Panc1 (cell line): ENCODE data around the gene MACROD2. TPM values are rescaled to one million over a fixed set of nuclear protein-coding genes. Genes with fewer than 3 reads are reported as not detected.

Experiments
- ATAC-seq: fragments of 200-7000 bp; cut with Tn5 transposase; 2 replicates; pipeline ENCODE4 v1.9.1; 2020; ENCODE audit warnings: mild to moderate bottlenecking, moderate library complexity
- BruUV-seq: library from RNA; stranded (reverse); fragments of 400-500 nt; replicated peaks from 2 replicates; lab custom pipeline; 2021; lab: Mats Ljungman, UMichigan
- CTCF ChIA-PET: fragments of 300-600 bp; sonication (Branson Sonifier 250); formaldehyde crosslinking; loops from one replicate; lab custom pipeline; 2022; ENCODE audit warnings: antibody characterized with exemption; lab: Charles Lee
- POLR2A ChIA-PET: fragments of 300-600 bp; sonication (Branson Sonifier 250); formaldehyde crosslinking; loops from one replicate; lab custom pipeline; 2022; ENCODE audit warnings: antibody characterized with exemption; lab: Charles Lee
- DNase-seq: peaks from one replicate; pipeline ENCODE4 v3.0.0-alpha.2; 2010; ENCODE audit warnings: low read depth, low spot score
- H3K27ac ChIP-seq: 2 replicates; pipeline ENCODE4 v1.5.1; 2011; ENCODE audit warnings: mild to moderate bottlenecking, low read length, inconsistent platforms
- H3K27me3 ChIP-seq: fragments of 200-500 bp; sonication (Bioruptor generic); 2 replicates; pipeline ENCODE4 v1.6.0; 2014; ENCODE audit warnings: low read length, inconsistent platforms; ENCODE audit not compliant: control insufficient read depth, insufficient read depth
- H3K36me3 ChIP-seq: fragments of 200-500 bp; sonication (Bioruptor generic); 2 replicates; pipeline ENCODE4 v1.5.1; 2014; ENCODE audit warnings: inconsistent platforms, mild to moderate bottlenecking, low read length, moderate library complexity; ENCODE audit not compliant: control insufficient read depth, insufficient read depth
- H3K4me1 ChIP-seq: 2 replicates; pipeline ENCODE4 v1.5.1; 2011; ENCODE audit warnings: inconsistent platforms, mild to moderate bottlenecking, low read length, moderate library complexity; ENCODE audit not compliant: control insufficient read depth, insufficient read depth
- H3K4me3 ChIP-seq, 2 experiments: 2 replicates each; pipeline ENCODE4 v1.5.1; 2011 to 2012; ENCODE audit warnings: low read depth in 2 of 2, low read length in 2 of 2, mild to moderate bottlenecking in 2 of 2, inconsistent platforms in 1 of 2, moderate library complexity in 1 of 2
- H3K9me3 ChIP-seq: fragments of 200-500 bp; sonication (Bioruptor generic); 2 replicates; pipeline ENCODE4 v1.5.1; 2014; ENCODE audit warnings: low read depth, mild to moderate bottlenecking, inconsistent platforms, low read length, moderate library complexity; ENCODE audit not compliant: control insufficient read depth, insufficient read depth
- POLR2AphosphoS5 ChIP-seq: IDR thresholded peaks from 2 replicates; pipeline ENCODE4 v1.6.1; 2012; ENCODE audit warnings: mild to moderate bottlenecking, low read depth, low read length, moderate library complexity
- SIN3A ChIP-seq: IDR thresholded peaks from 2 replicates; pipeline ENCODE4 v1.6.1; 2012; ENCODE audit warnings: low read depth, mild to moderate bottlenecking, low read length, moderate library complexity, borderline replicate concordance; ENCODE audit not compliant: insufficient read depth
- TCF7L2 ChIP-seq: IDR thresholded peaks from 2 replicates; pipeline ENCODE4 v1.6.1; 2011; ENCODE audit warnings: mild to moderate bottlenecking, low read depth, low read length, inconsistent platforms
- in situ Hi-C: cut with HindIII; loops from 2 replicates; pipeline ENCODE4 v1.10.0; 2016; ENCODE audit warnings: low sequenced_read_pairs, low pct_unique_long_range_greater_than_20kb
- intact Hi-C: fragments of 100-400 bp; cut with micrococcal nuclease; formaldehyde crosslinking; loops from one replicate; pipeline ENCODE4 v1.10.0; 2022; ENCODE audit not compliant: unreplicated experiment
- total RNA-seq: library from RNA; stranded (reverse); gene quantifications from one replicate; pipeline ENCODE4 v1.2.1, GENCODE V29; 2021; ENCODE audit not compliant: unreplicated experiment
- TF ChIP-seq, protein P1 (sequence below), 2 experiments: IDR thresholded peaks; 2 replicates each; pipeline ENCODE4 v1.6.1; 2011 to 2012; ENCODE audit warnings: low read depth in 2 of 2, control low read depth in 1 of 2, low read length in 1 of 2, mild to moderate bottlenecking in 1 of 2, moderate library complexity in 1 of 2; ENCODE audit not compliant: insufficient read depth in 1 of 2
- TF ChIP-seq, protein P2 (sequence below): fragments of 450-650 bp; IDR thresholded peaks from 2 replicates; pipeline ENCODE4 v1.5.1; 2017; ENCODE audit warnings: mild to moderate bottlenecking

The MACROD2 gene
- total RNA-seq, 1 experiment from 2014 or later, result 1.2 TPM

DNA sequence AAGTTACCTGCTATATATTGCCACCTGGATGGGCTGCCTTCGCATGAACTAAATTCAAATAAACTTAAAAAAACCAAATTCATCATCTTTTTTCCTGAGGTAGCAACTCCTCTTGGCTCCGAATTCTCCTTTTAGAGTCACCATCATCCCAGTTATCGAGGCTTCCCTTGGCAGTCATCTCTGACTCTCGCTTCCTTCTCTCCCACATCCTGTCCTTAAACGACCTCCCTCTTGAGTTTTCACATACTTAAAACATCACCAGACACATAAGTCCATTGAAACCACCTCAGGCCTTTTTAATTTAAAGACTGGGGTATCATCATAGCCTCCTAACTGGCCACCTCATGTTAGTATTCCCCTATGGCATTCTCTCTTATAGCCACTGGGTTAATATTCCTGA is 638.2 kb downstream of the MACROD2 start:
- no peak overlapping the region for H3K4me3 ChIP-seq
- BruUV-seq, result no TSS peak
- ATAC-seq (no peak), DNase-seq (no peak)
- TF ChIP-seq, protein P1, sequence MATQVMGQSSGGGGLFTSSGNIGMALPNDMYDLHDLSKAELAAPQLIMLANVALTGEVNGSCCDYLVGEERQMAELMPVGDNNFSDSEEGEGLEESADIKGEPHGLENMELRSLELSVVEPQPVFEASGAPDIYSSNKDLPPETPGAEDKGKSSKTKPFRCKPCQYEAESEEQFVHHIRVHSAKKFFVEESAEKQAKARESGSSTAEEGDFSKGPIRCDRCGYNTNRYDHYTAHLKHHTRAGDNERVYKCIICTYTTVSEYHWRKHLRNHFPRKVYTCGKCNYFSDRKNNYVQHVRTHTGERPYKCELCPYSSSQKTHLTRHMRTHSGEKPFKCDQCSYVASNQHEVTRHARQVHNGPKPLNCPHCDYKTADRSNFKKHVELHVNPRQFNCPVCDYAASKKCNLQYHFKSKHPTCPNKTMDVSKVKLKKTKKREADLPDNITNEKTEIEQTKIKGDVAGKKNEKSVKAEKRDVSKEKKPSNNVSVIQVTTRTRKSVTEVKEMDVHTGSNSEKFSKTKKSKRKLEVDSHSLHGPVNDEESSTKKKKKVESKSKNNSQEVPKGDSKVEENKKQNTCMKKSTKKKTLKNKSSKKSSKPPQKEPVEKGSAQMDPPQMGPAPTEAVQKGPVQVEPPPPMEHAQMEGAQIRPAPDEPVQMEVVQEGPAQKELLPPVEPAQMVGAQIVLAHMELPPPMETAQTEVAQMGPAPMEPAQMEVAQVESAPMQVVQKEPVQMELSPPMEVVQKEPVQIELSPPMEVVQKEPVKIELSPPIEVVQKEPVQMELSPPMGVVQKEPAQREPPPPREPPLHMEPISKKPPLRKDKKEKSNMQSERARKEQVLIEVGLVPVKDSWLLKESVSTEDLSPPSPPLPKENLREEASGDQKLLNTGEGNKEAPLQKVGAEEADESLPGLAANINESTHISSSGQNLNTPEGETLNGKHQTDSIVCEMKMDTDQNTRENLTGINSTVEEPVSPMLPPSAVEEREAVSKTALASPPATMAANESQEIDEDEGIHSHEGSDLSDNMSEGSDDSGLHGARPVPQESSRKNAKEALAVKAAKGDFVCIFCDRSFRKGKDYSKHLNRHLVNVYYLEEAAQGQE (IDR thresholded peaks at IDR 0.05; ENCODE audit: insufficient read depth in 1 of 2, low read depth in 2 of 2, low read length in 1 of 2), result no peak
- no peak for TF ChIP-seq SIN3A
- TF ChIP-seq, protein P2, sequence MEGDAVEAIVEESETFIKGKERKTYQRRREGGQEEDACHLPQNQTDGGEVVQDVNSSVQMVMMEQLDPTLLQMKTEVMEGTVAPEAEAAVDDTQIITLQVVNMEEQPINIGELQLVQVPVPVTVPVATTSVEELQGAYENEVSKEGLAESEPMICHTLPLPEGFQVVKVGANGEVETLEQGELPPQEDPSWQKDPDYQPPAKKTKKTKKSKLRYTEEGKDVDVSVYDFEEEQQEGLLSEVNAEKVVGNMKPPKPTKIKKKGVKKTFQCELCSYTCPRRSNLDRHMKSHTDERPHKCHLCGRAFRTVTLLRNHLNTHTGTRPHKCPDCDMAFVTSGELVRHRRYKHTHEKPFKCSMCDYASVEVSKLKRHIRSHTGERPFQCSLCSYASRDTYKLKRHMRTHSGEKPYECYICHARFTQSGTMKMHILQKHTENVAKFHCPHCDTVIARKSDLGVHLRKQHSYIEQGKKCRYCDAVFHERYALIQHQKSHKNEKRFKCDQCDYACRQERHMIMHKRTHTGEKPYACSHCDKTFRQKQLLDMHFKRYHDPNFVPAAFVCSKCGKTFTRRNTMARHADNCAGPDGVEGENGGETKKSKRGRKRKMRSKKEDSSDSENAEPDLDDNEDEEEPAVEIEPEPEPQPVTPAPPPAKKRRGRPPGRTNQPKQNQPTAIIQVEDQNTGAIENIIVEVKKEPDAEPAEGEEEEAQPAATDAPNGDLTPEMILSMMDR, result no peak
- TF ChIP-seq POLR2AphosphoS5, result no peak
- no peak for TF ChIP-seq TCF7L2
- no peaks in the 10 kb centered on the region for H3K36me3 ChIP-seq
- no peaks in the 10 kb centered on the region for H3K4me1 ChIP-seq
- H3K27ac ChIP-seq, result no peak overlapping the region
- H3K9me3 ChIP-seq, result no peaks in the 10 kb centered on the region
- CTCF ChIA-PET, result no interaction called here
- H3K27me3 ChIP-seq, result no peaks in the 10 kb centered on the region
- POLR2A ChIA-PET, result no interaction called here
- in situ Hi-C loops (no loop called here), intact Hi-C loops (no loop called here)

DNA sequence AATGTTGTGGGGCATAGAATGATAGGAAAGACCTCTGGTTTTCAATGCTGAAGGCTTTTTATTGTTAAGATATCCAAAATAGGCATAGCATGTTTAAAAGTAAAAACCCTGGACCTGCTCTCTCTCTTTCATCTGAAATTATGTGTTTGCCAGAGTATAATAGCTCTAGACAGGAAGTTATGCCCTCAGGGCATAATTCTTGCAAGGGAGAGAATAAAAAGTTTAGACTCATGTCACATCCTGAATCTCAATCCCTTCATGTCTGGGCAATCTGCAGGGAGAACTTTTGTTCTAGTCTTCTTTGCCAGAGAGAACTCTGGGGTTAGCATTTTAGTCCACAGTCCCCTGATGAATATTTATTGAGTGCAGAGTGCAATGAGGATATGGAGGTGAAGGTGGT is 639.3 kb downstream of the MACROD2 start:
- H3K27ac ChIP-seq, result no peak overlapping the region
- no peak for DNase-seq
- intact Hi-C loops (no loop called here), in situ Hi-C loops (no loop called here)
- H3K36me3 ChIP-seq, result no peaks in the 10 kb centered on the region
- H3K4me3 ChIP-seq, result no peak overlapping the region
- BruUV-seq, result no TSS peak
- ChIA-PET CTCF (no interaction called here), POLR2A (no interaction called here)
- no peaks in the 10 kb centered on the region for H3K9me3 ChIP-seq
- TF ChIP-seq TCF7L2, result no peak
- TF ChIP-seq, protein P1 (IDR thresholded peaks at IDR 0.05; ENCODE audit: insufficient read depth in 1 of 2, low read depth in 2 of 2, low read length in 1 of 2), result no peak
- no peak for TF ChIP-seq POLR2AphosphoS5
- TF ChIP-seq, protein P2, result no peak
- TF ChIP-seq SIN3A, result no peak
- H3K4me1 ChIP-seq, result no peaks in the 10 kb centered on the region
- no peak for ATAC-seq
- no peaks in the 10 kb centered on the region for H3K27me3 ChIP-seq
